H1 (cell line): ENCODE data around the gene ERCC6. TPM values are rescaled to one million over a fixed set of nuclear protein-coding genes. Genes with fewer than 3 reads are reported as not detected.

ENCODE experiments used
- CTCF ChIA-PET: fragments of 300-600 bp; sonication (Branson Sonifier 250); formaldehyde crosslinking; loops from one replicate; lab custom pipeline; 2021; ENCODE audit not compliant: partially characterized antibody; lab: Charles Lee
- POLR2A ChIA-PET: fragments of 300-600 bp; sonication (Branson Sonifier 250); formaldehyde crosslinking; loops from one replicate; lab custom pipeline; 2021; ENCODE audit warnings: inconsistent platforms; ENCODE audit not compliant: partially characterized antibody; lab: Charles Lee
- DNase-seq, 2 experiments: peaks; one replicate each; pipeline versions ENCODE4 v3.0.0 to v3.0.0-alpha.2; 2010 to 2022; ENCODE audit warnings: low spot score in 2 of 2, low read depth in 1 of 2, mixed read lengths in 1 of 2
- FAIRE-seq: peaks from 2 replicates; lab custom pipeline; 2011; peaks lifted over from hg19 to GRCh38; lab: Jason Lieb, UNC
- H2AFZ ChIP-seq: 2 replicates; pipeline ENCODE4 v1.8.1; 2012; ENCODE audit warnings: low read length, inconsistent platforms
- H2AK5ac ChIP-seq: 2 replicates; pipeline ENCODE4 v1.6.1; 2013; ENCODE audit warnings: low read depth, low read length
- H2BK120ac ChIP-seq: replicated peaks from 2 replicates; pipeline ENCODE3; 2013; ENCODE audit warnings: low read depth, low read length, inconsistent platforms
- H2BK12ac ChIP-seq: 2 replicates; pipeline ENCODE4 v1.6.1; 2013; ENCODE audit warnings: low read depth, low read length
- H2BK15ac ChIP-seq: 2 replicates; pipeline ENCODE4 v1.6.1; 2013; ENCODE audit warnings: low read length
- H2BK20ac ChIP-seq: 2 replicates; pipeline ENCODE4 v1.6.1; 2013; ENCODE audit warnings: low read length
- H2BK5ac ChIP-seq: 2 replicates; pipeline ENCODE4 v1.6.1; 2013; ENCODE audit warnings: low read depth, low read length
- H3K14ac ChIP-seq: 2 replicates; pipeline ENCODE4 v1.6.1; 2013; ENCODE audit warnings: inconsistent platforms; ENCODE audit not compliant: insufficient read length
- H3K18ac ChIP-seq: 2 replicates; pipeline ENCODE4 v1.6.1; 2013; ENCODE audit warnings: low read length; ENCODE audit errors: extremely low read depth
- H3K23ac ChIP-seq: 2 replicates; pipeline ENCODE4 v1.6.1; 2013; ENCODE audit warnings: inconsistent platforms; ENCODE audit not compliant: insufficient read length
- H3K23me2 ChIP-seq: 2 replicates; pipeline ENCODE4 v1.6.1; 2013; ENCODE audit warnings: low read depth, low read length
- H3K27ac ChIP-seq: 2 replicates; pipeline ENCODE4 v1.6.1; 2011; ENCODE audit warnings: low read depth, low read length, inconsistent platforms
- H3K27me3 ChIP-seq, 4 experiments: replicated peaks in 1 of 4; 1 replicate in 1 of 4; 2 replicates in 3 of 4; pipeline versions ENCODE4 v1.6.1 to v1.8.1; 2011 to 2013; ENCODE audit warnings: low read length in 3 of 4, mild to moderate bottlenecking in 3 of 4, inconsistent platforms in 2 of 4, mixed read lengths in 2 of 4, moderate library complexity in 1 of 4; ENCODE audit not compliant: control insufficient read depth in 3 of 4, insufficient read depth in 3 of 4; ENCODE audit errors: extremely low read depth in 1 of 4
- H3K36me3 ChIP-seq, 4 experiments: 2 replicates each; pipeline versions ENCODE4 v1.6.1 to v1.8.1; 2011 to 2013; ENCODE audit warnings: mild to moderate bottlenecking in 4 of 4, low read length in 3 of 4, moderate library complexity in 2 of 4, control low read depth in 1 of 4, inconsistent platforms in 1 of 4; ENCODE audit not compliant: insufficient read depth in 4 of 4, control insufficient read depth in 2 of 4
- H3K4ac ChIP-seq: replicated peaks from 2 replicates; pipeline ENCODE3; 2013; ENCODE audit warnings: low read length, low read depth, mixed read lengths, inconsistent platforms; ENCODE audit not compliant: insufficient read length
- H3K4me1 ChIP-seq, 4 experiments: replicated peaks in 1 of 4; 1 replicate in 1 of 4; 2 replicates in 3 of 4; pipeline versions ENCODE4 v1.6.1 to v1.8.1; 2011 to 2013; ENCODE audit warnings: low read length in 3 of 4, inconsistent platforms in 2 of 4, mixed read lengths in 1 of 4; ENCODE audit not compliant: insufficient read depth in 4 of 4, control insufficient read depth in 3 of 4
- H3K4me2 ChIP-seq, 2 experiments: 2 replicates each; pipeline versions ENCODE4 v1.6.1 to v1.8.1; 2011 to 2013; ENCODE audit warnings: low read depth in 2 of 2, low read length in 2 of 2, control low read depth in 1 of 2, inconsistent platforms in 1 of 2, mild to moderate bottlenecking in 1 of 2; ENCODE audit not compliant: insufficient read depth in 1 of 2
- H3K4me3 ChIP-seq, 4 experiments: fragments of 200-600, 300-600 bp in 1 of 4; sonication (generic), shearing (Covaris generic), sonication (Bioruptor Twin) in 1 of 4; 2 replicates each; pipeline versions ENCODE4 v1.5.1 to v1.8.1; 2011 to 2016; ENCODE audit warnings: low read length in 4 of 4, low read depth in 3 of 4, control low read depth in 2 of 4, inconsistent platforms in 2 of 4, mild to moderate bottlenecking in 2 of 4, mixed read lengths in 1 of 4, moderate library complexity in 1 of 4; ENCODE audit not compliant: insufficient read depth in 2 of 4; ENCODE audit errors: extremely low read depth in 1 of 4
- H3K56ac ChIP-seq: replicated peaks from 2 replicates; pipeline ENCODE3; 2013; ENCODE audit warnings: low read depth, mild to moderate bottlenecking, mixed read lengths, low read length, inconsistent platforms; ENCODE audit not compliant: insufficient read length
- H3K79me1 ChIP-seq: 2 replicates; pipeline ENCODE4 v1.6.1; 2013; ENCODE audit warnings: low read depth, low read length, control low read depth
- H3K79me2 ChIP-seq, 2 experiments: 2 replicates each; pipeline versions ENCODE4 v1.6.1 to v1.8.1; 2012 to 2013; ENCODE audit warnings: low read length in 2 of 2, mild to moderate bottlenecking in 2 of 2, inconsistent platforms in 1 of 2; ENCODE audit not compliant: insufficient read depth in 2 of 2, control insufficient read depth in 1 of 2
- H3K9ac ChIP-seq, 4 experiments: replicated peaks in 1 of 4; 1 replicate in 1 of 4; 2 replicates in 3 of 4; pipeline versions ENCODE4 v1.6.1 to v1.8.1; 2011 to 2013; ENCODE audit warnings: low read depth in 3 of 4, low read length in 3 of 4, control low read depth in 2 of 4, mild to moderate bottlenecking in 2 of 4, moderate library complexity in 2 of 4, inconsistent platforms in 1 of 4; ENCODE audit errors: extremely low read depth in 1 of 4
- H3K9me3 ChIP-seq, 2 experiments: 2 replicates each; pipeline versions ENCODE4 v1.6.1 to v1.8.1; 2012 to 2013; ENCODE audit warnings: mild to moderate bottlenecking in 2 of 2, moderate library complexity in 2 of 2, control low read depth in 1 of 2, inconsistent platforms in 1 of 2, low read depth in 1 of 2, low read length in 1 of 2, mixed read lengths in 1 of 2; ENCODE audit not compliant: insufficient read depth in 2 of 2
- H4K20me1 ChIP-seq, 2 experiments: replicated peaks in 1 of 2; 2 replicates each; pipeline versions ENCODE3 to v1.8.1; 2011 to 2013; ENCODE audit warnings: inconsistent platforms in 2 of 2, low read length in 2 of 2, mild to moderate bottlenecking in 1 of 2; ENCODE audit not compliant: insufficient read depth in 2 of 2, control insufficient read depth in 1 of 2
- H4K5ac ChIP-seq: 2 replicates; pipeline ENCODE4 v1.6.1; 2013; ENCODE audit warnings: low read length, low read depth, mixed read lengths, inconsistent platforms; ENCODE audit not compliant: insufficient read length
- H4K8ac ChIP-seq: 2 replicates; pipeline ENCODE4 v1.8.0; 2013; ENCODE audit warnings: mild to moderate bottlenecking, moderate library complexity, low read length, inconsistent platforms; ENCODE audit not compliant: insufficient read depth; ENCODE audit errors: extremely low read depth
- H4K91ac ChIP-seq: replicated peaks from 2 replicates; pipeline ENCODE3; 2013; ENCODE audit warnings: low read length, mixed read lengths, inconsistent platforms; ENCODE audit not compliant: insufficient read length
- CBX5 ChIP-seq: fragments of 300-800, 300-1000 bp; sonication (generic); IDR thresholded peaks from 2 replicates; pipeline ENCODE4 v1.7.1; 2016; ENCODE audit warnings: antibody characterized with exemption, low read length, low read depth
- CHD1 ChIP-seq: IDR thresholded peaks from 2 replicates; pipeline ENCODE4 v1.6.1; 2012; ENCODE audit warnings: low read depth, low read length, improper control_type of control experiment
- CTBP2 ChIP-seq: IDR thresholded peaks from 2 replicates; pipeline ENCODE4 v1.7.0; 2011; ENCODE audit warnings: borderline replicate concordance, mild to moderate bottlenecking, moderate library complexity, mixed read lengths, low read length; ENCODE audit not compliant: insufficient read depth, insufficient read length
- GABPA ChIP-seq: IDR thresholded peaks from 2 replicates; pipeline ENCODE4 v1.6.1; 2011; ENCODE audit warnings: mild to moderate bottlenecking, low read length, moderate library complexity, borderline replicate concordance; ENCODE audit not compliant: insufficient read depth
- PHF8 ChIP-seq: fragments of 200-600 bp; sonication (generic); conservative IDR thresholded peaks from 2 replicates; pipeline ENCODE4 v1.7.1; 2012; ENCODE audit warnings: low read depth, mild to moderate bottlenecking, inconsistent platforms, low read length, moderate library complexity
- POU5F1 ChIP-seq: IDR thresholded peaks from 2 replicates; pipeline ENCODE4 v1.6.1; 2011; ENCODE audit warnings: low read depth, mild to moderate bottlenecking, low read length, moderate library complexity
- RFX5 ChIP-seq: IDR thresholded peaks from 2 replicates; pipeline ENCODE4 v1.6.1; 2011; ENCODE audit warnings: low read depth, low read length, improper control_type of control experiment, borderline replicate concordance
- SAP30 ChIP-seq: fragments of 300-600 bp; sonication (generic); IDR thresholded peaks from 2 replicates; pipeline ENCODE4 v1.7.1; 2012; ENCODE audit warnings: low read length, moderate library complexity, mild to moderate bottlenecking, inconsistent platforms; ENCODE audit not compliant: insufficient read depth, insufficient replicate concordance
- SIX5 ChIP-seq: IDR thresholded peaks from 2 replicates; pipeline ENCODE4 v1.6.1; 2011; ENCODE audit warnings: mild to moderate bottlenecking, low read depth, low read length
- SP2 ChIP-seq: IDR thresholded peaks from 2 replicates; pipeline ENCODE4 v1.6.1; 2012; ENCODE audit warnings: mild to moderate bottlenecking, low read length, inconsistent platforms
- TAF7 ChIP-seq: optimal IDR thresholded peaks from 2 replicates; pipeline ENCODE3; 2011; ENCODE audit warnings: low read depth, mild to moderate bottlenecking, inconsistent platforms, low read length, moderate library complexity, borderline replicate concordance
- TCF12 ChIP-seq: IDR thresholded peaks from 2 replicates; pipeline ENCODE4 v1.6.1; 2011; ENCODE audit warnings: low read depth, mild to moderate bottlenecking, low read length
- YY1 ChIP-seq: IDR thresholded peaks from 2 replicates; pipeline ENCODE4 v1.6.1; 2011; ENCODE audit warnings: low read depth, mild to moderate bottlenecking, low read length
- polyA plus RNA-seq, 7 experiments: library from polyadenylated mRNA; depleted of rRNA in 3 of 7; stranded (reverse) in 5 of 7; unstranded in 2 of 7; fragments of >200 nt in 5 of 7; fragments of 200-250 nt in 2 of 7; gene quantifications; 1 replicate in 5 of 7; 2 replicates in 1 of 7; 4 replicates in 1 of 7; pipeline versions ENCODE4 v1.2.1 to v1.2.3, GENCODE V29; 2011 to 2013; ENCODE audit warnings: missing spikeins in 2 of 7, mixed read lengths in 2 of 7
- total RNA-seq: library from RNA; stranded (reverse); fragmentation: NEBNext Ultra II Directional; extraction: Animal tissue kit (Norgen Biotek cat#: 25700); gene quantifications from 2 replicates; pipeline ENCODE4 v1.2.1, GENCODE V29; 2021
- TF ChIP-seq, protein P1 (sequence below): IDR thresholded peaks from 2 replicates; pipeline ENCODE4 v1.6.1; 2012; ENCODE audit warnings: inconsistent platforms
- TF ChIP-seq, protein P2 (sequence below): IDR thresholded peaks from 2 replicates; pipeline ENCODE4 v1.6.1; 2012; ENCODE audit warnings: inconsistent platforms

The ERCC6 gene
- total and polyA plus RNA-seq, 2 of the 8 experiments (the other 6 are each of a cell fraction or from before 2014, with no cell fraction given): 4.1 to 11.9 TPM

DNA sequence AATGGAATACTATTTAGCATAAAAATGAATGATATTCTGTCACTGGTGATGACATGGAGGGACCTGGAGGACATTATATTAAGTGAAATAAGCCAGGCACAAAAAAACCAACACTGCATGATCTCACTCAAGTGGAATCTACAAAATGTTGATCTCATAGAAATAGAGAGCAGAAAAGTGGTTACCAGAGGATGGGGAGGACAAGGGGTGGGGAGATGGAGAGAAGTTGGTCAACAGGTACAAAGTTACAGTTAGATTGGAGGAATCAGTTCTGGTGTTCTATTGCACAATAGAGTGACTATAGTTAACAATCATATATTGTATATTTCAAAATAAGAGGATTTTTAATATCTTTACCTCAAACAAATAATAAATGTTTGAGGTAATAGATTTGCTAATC is 46.5 kb upstream of the ERCC6 start:
- H3K9ac ChIP-seq: no peak overlapping the region
- no peak overlapping the region for H2BK120ac ChIP-seq
- H4K20me1 ChIP-seq: no peaks in the 10 kb centered on the region
- no peaks in the 10 kb centered on the region for H3K79me1 ChIP-seq
- H3K56ac ChIP-seq: no peak overlapping the region
- no peak overlapping the region for H2BK15ac ChIP-seq
- no peak overlapping the region for H3K4me2 ChIP-seq
- no peaks in the 10 kb centered on the region for H3K27me3 ChIP-seq
- no peaks in the 10 kb centered on the region for H3K23me2 ChIP-seq
- H2BK12ac ChIP-seq: no peak overlapping the region
- no peak overlapping the region for H3K18ac ChIP-seq
- H3K79me2 ChIP-seq: no peaks in the 10 kb centered on the region
- no peaks in the 10 kb centered on the region for H3K9me3 ChIP-seq
- H3K4me1 ChIP-seq: no peaks in the 10 kb centered on the region
- no peaks in the 10 kb centered on the region for H3K36me3 ChIP-seq
- H3K4me3 ChIP-seq: no peak overlapping the region
- no peak overlapping the region for H3K14ac ChIP-seq
- ChIA-PET POLR2A (no interaction called here), CTCF (no interaction called here)
- H4K8ac ChIP-seq: no peak overlapping the region
- H3K27ac ChIP-seq: no peak overlapping the region
- DNase-seq: no peak
- no peak overlapping the region for H4K91ac ChIP-seq
- no peak overlapping the region for H2BK20ac ChIP-seq
- no peak overlapping the region for H3K23ac ChIP-seq
- FAIRE-seq: no peak
- no peak overlapping the region for H3K4ac ChIP-seq
- no peak overlapping the region for H2AK5ac ChIP-seq
- no peak overlapping the region for H2BK5ac ChIP-seq
- H4K5ac ChIP-seq: no peak overlapping the region
- no peak overlapping the region for H2AFZ ChIP-seq
- TF ChIP-seq TCF12 (no peak), CHD1 (no peak), PHF8 (no peak), SP2 (no peak), YY1 (no peak), SAP30 (no peak), RFX5 (no peak), CTBP2 (no peak), SIX5 (no peak), GABPA (no peak), POU5F1 (no peak), CBX5 (no peak), TAF7 (no peak)
- TF ChIP-seq, protein P1, sequence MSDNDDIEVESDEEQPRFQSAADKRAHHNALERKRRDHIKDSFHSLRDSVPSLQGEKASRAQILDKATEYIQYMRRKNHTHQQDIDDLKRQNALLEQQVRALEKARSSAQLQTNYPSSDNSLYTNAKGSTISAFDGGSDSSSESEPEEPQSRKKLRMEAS: no peak
- TF ChIP-seq, protein P2, sequence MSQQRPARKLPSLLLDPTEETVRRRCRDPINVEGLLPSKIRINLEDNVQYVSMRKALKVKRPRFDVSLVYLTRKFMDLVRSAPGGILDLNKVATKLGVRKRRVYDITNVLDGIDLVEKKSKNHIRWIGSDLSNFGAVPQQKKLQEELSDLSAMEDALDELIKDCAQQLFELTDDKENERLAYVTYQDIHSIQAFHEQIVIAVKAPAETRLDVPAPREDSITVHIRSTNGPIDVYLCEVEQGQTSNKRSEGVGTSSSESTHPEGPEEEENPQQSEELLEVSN: no peak
